GM18907 (cell line): ENCODE results near the gene NPLOC4.

ENCODE experiments used
- ATAC-seq: cut with Tn5 transposase; IDR thresholded peaks from one replicate; pipeline ENCODE4 v1.9.1; 2021; ENCODE audit warnings: mild to moderate bottlenecking, moderate library complexity; ENCODE audit not compliant: unreplicated experiment

NPLOC4 gene

GRCh38 chr17:81568416-81568815, 68.5 kb downstream of the NPLOC4 start:
- no peak for ATAC-seq

GRCh38 chr17:81567191-81567590, 69.7 kb downstream of the NPLOC4 start:
- no peak for ATAC-seq

- no peak for ATAC-seq
These were observed 70.3 kb downstream of the NPLOC4 start for GRCh38 chr17:81566461-81567126.

- ATAC-seq: no peak
These were observed 71.7 kb downstream of the NPLOC4 start for GRCh38 chr17:81565231-81565630.

GRCh38 chr17:81564778-81565177, 72.1 kb downstream of the NPLOC4 start:
- no peak for ATAC-seq

- ATAC-seq: no peak
These were observed 72.9 kb downstream of the NPLOC4 start for GRCh38 chr17:81563861-81564586.

- no peak for ATAC-seq
These were observed 75.4 kb downstream of the NPLOC4 start for GRCh38 chr17:81561494-81561885.

GRCh38 chr17:81558941-81559806, 77.7 kb downstream of the NPLOC4 start:
- ATAC-seq: no peak

- no peak for ATAC-seq
These were observed 78.8 kb downstream of the NPLOC4 start for GRCh38 chr17:81558115-81558468.

- ATAC-seq: no peak
These were observed 79.4 kb downstream of the NPLOC4 start for GRCh38 chr17:81557276-81558114.

GRCh38 chr17:81556863-81557262, 80.0 kb downstream of the NPLOC4 start:
- no peak for ATAC-seq

- no peak for ATAC-seq
These were observed 80.7 kb downstream of the NPLOC4 start for GRCh38 chr17:81556175-81556691.

GRCh38 chr17:81553616-81554181, 83.2 kb downstream of the NPLOC4 start:
- ATAC-seq: no peak

- peak; percentile 31 for ATAC-seq
These were observed 83.8 kb downstream of the NPLOC4 start for GRCh38 chr17:81553018-81553615.

GRCh38 chr17:81552244-81553017, 84.5 kb downstream of the NPLOC4 start, which contains the start of gene FAAP100:
Gene FAAP100, minus strand, starts transcription at chr17:81552353. Its CDS starts 23 bp downstream, at chr17:81552330.
- ATAC-seq: peak; percentile 55

GRCh38 chr17:81551458-81552243, 85.3 kb downstream of the NPLOC4 start:
- no peak for ATAC-seq

GRCh38 chr17:81550830-81551457, 86.0 kb downstream of the NPLOC4 start:
- no peak for ATAC-seq

- ATAC-seq: no peak
These were observed 86.6 kb downstream of the NPLOC4 start for GRCh38 chr17:81550285-81550684.
